Measurements from ENCODE around the gene C1orf35.
A peak's percentile ranks its signal among the peaks of the same experiment; 100 is the strongest.

C1orf35 gene

DNA sequence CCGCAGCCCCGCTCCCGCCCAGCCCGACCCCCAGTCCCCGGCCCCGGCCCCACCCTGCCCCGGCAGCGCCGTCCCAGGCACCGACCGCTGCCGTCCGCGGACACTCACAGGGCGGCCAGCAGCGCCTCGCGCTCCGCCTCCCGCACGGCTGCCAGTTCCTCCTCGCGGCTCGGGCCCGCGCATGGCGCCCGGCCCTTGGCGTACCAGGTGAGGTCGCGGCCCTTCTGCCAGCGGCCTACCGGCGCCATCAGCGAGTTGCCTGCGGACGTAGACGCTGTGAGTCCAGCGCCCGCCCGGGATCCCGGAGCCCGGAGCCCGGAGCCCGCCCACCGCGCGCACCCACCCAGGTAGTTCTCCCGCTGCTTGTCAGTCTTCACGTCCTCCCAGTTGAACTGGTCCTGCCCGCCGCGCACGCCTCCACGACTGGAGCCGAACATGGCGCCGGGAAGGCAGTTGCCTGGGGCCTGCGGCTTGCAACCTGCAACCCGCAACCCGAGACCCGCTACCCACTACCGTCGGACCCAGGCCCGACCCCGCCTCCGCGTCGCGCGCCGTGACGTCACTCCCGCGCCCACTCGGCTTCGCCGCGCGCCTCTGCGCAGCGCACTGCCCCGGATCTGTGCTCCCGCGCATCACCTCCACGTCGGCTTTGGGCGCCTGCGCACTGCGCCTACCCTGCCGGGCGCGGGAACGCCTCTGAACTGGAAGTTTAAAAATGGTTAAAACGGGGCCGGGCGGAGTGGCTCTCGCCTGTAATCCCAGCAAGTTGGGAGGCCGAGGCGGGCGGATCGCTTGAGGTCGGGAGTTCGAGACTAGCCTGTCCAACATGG is at the start of gene C1orf35:
C1orf35 (minus strand) TSS at position 535 of the 830 bp plus-strand sequence; CDS start at position 437, 98 bp downstream.
- DNase-seq: peak; percentile 85 to 96 (median 94)

DNA sequence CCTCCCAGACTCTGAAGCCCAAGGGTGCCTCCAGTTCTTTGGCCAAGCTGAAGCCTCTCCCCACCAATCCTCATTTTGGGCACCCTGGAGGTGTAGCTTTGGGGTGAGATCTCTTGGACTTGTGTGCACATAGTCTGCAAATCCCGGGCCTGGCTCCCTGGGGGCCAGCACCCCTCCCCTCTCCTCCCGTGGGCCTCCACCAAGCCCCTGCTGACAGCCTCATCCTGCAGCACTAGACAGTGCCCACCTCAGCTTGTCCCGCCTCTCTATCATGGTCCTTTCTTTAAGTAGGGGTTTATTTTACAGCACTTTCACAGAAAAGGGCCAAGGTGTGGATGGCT is 49.8 kb upstream of the C1orf35 start:
- DNase-seq: no peak

DNA sequence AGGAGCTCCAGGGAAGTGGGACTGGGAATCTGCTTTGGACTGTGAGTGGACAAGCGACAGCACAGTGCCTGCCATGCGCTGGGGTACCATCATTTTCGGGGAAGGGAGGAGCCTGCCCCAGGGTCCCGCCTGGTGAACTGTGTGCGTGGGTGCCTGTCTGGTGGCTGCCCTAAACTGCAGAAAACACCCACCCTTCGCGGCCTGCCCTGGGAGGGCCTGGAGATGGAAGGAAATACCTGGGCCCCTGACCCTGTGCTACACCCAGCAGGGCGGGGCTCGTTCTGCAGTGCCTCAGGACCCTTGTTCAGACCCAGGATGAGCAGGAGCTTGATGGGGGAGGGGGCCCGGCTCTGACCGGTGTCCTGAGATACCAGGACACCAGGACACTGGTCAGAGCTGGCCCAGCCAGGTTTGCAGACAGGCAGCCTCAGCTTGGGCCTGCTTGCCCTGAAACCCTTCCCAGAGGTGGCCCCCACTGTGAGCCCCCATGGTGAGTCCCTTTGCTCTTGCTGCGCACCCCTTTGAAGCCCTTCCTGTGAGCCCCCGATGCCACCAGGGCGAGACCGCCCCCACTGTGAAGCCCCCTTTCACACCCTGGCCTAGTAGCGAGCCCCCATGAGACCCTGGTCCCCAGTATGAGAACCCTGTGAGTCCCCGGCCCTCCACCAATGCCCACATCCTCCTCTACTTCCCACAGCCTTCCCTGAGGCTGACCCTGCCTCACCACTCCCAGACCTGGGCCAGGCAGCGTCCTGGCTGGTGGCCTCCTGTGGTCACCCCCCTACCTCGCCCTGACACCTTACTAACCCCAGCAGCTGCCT is 49.2 kb upstream of the C1orf35 start:
- no peak for DNase-seq

DNA sequence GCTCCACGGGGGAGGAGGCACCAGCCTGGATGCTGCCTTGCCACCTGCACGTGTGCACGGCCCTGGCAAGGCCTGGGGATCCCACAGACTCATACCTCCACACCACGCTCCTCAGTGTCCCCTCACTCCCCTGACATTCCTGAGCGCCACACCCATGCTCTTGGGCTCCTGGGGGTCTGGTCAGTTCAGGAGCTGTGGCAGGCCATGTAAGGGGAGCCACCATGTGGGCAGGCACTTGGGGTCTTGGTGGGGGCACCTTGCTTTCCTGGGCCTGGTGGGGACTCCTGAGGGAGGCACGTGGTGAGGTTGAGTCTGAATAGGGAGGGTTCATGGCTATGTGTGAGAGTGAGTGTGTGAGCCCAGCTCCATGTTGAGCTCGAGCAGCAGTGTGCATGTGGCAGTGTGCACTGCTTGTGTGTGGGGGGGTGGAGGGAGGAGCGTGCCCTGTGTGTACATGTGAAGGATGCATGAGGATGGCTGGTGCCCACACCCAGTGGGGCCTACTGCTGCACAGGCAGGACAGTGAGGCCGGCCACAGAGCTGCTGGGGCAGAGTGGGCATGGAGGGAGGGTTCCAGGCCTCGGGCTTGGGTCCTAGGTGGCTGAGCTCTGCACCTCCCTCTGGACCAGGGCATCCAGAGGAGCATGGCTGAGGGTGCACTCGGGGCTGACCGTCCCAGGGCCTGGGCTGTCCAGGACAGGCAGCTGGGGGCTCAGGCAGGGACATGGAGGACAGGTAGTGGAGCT is 48.2 kb upstream of the C1orf35 start:
- no peak for DNase-seq

DNA sequence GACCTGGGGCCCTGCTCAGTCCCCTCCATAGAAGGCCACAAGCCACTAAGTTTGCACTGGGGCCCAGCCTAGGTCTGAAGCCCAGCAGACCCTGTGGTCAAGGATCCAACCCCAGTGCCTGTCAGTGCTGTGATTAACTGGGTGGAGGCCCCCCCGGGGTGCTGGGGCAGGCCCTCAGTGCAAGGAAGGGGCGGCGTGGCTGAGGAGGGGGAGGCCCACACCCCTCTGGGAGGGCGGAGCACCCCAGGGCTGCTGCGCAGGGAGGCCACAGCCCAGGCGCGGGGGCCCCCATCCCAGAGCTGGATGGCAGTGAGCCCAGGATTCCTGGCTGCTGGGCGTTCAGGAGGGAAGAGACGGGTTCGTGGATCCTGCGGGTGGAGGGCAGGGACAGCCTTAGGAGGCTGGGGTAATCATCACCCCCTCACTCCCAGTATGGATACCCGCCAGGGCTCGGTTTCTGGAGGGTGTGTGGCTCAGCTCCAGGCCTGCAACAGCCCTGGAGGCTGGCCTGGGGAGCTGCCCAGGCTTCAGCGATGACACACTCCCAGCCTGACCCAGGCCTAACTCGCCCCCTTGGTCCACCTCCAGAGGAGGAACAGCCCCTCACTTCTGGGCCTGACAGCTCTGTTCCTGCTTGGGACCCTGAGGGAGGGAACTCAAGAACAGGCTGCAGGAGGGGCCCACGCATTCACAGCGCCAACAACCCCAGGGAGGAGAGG is 47.5 kb upstream of the C1orf35 start:
- DNase-seq: no peak

DNA sequence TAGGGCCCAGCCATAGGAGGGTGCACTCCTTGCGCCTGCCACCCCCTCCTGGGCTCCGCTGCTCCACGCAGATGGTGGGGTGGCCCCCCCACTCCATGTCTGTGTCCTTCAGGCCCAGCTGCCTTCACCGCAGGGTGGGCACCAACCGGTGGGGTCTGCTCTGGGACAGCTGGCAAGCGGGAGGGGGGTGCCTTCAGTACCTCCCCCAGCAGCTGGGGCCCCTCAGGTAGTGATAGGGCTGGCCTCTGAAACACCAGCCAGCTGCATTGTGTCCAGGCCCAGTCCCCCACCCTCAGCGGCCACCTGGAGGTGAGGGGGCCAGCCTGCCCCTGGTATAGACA is 47.0 kb upstream of the C1orf35 start:
- DNase-seq: no peak

DNA sequence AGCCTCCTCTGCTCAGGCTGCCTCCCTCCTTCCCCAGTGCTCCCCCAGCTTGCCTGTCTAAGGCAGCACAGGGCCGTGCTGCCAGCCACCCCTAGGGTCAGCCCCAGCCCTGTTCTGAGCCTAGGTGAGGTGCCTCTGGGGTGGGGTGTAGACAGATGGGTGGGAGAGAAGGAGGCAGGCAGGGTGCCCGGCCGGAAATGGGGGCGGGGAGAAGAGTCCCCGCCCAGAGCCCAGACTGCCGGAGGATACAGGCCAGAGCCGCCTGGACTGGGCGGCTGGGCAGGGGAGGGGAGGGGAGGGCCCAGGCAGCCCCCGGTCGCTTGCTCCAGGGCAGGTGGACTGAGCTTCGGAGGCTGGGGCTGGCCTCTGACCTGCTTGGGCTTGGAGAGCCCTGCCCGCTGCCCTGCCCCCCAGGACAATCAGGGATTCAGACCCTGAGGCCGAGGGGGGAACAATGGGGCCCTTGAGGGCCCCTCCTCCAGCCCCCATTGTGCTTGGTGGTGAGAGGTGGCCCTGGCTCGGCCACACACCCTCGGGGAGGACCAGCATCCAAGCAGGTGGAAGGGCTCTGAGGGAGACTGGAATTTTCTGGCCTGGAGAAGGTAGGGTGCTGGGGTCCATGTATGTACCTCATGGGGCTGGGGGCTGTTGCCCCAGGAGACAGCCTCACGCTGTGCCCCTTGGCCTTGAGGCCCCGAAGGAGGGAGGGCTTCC is 46.4 kb upstream of the C1orf35 start, which contains the start of gene GJC2:
GJC2 (plus strand) TSS at position 525 of the 714 bp plus-strand sequence. CDS start 7,829 bp downstream, outside the sequence.
- no peak for DNase-seq

DNA sequence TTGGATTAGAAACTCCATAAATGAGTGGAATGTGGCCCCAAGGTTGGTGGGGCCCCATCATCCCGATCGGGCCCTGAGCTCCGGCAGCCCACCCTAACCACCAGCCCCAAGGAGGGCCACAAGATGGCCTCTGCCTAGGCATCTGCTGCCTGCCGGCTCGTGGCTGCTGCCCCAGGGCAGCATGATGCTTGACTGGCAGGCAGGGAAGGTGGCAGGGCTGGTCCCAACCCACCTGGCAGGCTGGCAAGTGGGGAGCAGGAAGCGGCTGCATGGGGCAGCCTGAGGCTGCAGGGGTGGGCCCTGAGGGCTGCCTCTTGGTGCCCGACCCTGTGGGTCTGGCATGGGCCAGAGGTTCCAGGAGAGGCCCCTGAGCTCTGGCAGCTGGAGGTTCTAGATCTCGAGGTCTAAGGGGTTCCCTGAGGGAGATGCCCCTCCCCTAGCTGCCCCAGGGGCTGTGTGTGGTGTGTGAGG is 45.8 kb upstream of the C1orf35 start:
- no peak for DNase-seq

DNA sequence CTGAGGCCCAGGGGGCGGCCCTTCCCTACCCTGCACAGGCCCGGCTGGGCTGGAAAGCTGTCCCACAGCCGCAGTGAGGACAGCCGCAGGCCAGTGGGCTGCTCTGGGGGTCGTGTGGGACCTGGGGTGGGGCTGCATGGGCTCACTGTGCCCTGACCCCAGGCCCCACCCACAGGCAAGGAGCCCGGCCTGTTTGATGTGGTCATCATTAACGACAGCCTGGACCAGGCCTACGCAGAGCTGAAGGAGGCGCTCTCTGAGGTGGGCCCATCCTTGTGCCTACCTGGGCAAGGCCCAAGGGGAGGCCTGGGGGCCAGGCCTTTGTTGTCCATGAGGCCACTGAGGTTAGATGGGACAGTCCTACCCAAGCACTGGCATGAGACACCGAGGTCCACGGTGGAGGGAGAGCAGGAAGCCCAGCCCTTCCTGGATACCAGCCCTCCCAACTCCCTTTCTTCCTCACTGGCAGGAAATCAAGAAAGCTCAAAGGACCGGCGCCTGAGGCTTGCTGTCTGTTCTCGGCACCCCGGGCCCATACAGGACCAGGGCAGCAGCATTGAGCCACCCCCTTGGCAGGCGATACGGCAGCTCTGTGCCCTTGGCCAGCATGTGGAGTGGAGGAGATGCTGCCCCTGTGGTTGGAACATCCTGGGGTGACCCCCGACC is 45.2 kb upstream of the C1orf35 start:
- no peak for DNase-seq

DNA sequence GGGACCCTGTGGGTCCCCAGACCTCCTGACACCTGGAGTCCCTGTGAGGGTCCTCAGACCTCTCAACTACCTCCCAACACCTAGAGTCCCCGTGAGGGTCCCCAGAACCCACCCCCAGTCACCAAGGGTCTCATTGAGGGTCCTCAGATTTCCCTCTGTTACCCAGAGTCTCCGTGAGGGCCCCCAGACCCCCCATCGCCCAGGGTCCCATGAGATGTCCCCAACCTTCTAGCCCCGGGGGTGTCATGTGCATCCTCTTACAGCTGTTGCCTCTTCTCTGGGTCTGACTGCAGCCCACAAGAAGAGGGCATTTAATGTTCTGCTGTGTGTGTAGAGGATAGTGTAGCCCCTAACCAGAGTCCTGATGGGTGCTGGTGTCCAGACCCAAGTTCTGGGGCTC is 44.6 kb upstream of the C1orf35 start:
- no peak for DNase-seq

DNA sequence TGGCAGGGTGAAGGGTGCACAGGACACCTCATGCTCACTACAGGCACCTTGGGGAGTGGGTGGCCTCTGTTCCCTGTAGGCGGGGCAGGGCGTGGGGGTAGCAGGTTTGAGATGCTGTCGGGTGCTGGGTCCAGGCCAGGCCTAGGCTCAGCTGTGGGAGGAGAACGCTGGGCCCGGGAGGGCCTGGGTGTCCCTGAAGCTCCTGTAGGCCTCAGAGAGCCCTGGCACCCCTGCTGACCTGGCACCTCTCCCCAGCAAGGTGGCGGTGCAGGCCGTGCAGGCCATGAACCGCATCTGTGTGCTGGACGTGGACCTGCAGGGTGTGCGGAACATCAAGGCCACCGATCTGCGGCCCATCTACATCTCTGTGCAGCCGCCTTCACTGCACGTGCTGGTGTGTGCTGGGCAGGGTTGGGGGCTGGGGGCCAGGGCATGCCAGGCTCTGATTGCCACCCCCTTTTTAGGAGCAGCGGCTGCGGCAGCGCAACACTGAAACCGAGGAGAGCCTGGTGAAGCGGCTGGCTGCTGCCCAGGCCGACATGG is 44.1 kb upstream of the C1orf35 start:
- no peak for DNase-seq

DNA sequence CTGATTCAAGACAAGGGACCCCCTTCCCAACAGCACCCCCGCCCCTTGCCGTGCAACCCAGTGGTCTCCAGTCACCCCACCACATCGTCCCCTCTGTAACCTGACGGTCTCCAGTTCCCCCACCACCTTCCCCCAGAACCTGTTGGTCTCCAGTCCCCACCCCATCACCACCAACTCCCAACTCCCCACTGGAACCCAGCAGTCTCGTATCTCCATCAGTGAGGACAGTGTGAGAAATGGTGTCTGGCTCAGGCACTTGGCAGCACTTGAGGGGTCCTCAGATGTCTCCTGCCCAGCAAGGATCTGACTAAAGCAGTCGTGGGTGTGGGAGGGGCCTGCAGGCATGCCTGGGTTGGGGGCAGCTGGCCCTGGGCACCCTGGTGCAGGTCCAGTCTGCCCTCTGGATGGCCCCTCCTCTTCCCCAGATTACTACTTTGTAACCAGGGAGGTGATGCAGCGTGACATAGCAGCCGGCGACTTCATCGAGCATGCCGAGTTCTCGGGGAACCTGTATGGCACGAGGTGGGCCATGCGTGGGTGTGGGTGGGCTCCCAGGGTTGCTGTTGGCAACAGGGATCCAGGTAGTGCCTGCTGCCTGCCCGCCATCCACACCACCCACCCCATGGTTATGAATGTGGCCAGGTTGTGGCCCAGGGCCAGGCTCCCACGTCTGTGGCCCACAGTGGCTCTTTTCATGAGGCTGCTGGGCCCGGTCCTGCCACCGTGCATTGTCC is 43.5 kb upstream of the C1orf35 start:
- no peak for DNase-seq

DNA sequence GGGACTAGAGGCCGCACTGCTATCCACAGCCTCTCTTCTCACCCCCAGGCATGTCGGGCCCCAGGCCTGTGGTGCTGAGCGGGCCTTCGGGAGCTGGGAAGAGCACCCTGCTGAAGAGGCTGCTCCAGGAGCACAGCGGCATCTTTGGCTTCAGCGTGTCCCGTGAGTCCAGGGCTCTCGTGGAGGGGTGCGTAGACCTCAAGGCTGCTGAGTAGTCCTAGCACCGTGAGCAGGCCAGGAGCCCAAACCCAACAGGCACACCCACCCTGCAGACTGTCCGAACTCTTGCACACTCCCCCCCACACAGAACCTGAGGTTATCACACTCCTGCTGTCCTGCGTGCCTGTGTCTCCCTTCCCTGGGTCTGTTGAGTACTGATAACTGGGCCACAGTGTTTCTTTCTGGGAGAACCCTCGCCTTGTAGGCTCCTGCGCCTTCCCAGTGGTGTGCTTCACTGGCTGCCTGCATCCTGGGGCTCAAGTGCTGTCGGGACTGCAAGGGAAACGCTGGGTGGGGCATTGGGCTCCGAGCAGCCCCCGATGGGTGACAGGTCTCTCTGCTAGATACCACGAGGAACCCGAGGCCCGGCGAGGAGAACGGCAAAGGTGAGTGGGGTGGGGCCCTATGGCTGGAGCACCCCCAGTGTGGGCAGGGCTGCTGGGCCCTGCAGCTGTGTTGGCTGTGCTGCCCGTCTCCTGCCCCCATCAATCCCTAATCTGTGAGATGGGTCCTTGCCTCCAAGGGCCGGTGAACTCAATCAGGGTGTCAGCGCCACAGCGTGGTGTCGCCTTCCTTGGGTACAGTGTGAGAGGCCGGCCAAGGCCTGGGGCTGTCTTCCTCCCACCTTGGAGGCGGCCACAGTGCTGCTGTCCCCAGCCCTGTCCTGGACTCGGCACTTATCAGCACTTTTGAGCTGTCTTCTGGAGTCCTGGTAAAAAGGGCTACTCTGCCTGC is 42.6 kb upstream of the C1orf35 start:
- no peak for DNase-seq

DNA sequence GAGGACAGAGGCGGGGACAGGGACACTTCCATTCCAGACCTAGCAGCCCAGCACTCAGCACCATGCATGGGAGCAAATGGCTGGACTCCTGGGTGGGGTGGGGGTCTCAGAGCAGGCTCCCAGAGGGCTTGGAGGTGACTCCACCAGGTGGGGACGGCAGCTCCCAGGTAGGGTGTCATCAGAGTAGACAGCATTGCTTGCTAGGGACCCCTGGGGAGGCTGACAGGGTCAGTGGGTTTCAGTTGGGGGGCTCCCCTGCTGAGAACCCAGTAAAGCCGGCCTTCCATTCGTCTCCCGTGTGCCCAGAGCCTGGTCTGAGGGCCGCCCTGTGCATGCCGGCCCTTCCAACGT is 41.8 kb upstream of the C1orf35 start:
- no peak for DNase-seq

DNA sequence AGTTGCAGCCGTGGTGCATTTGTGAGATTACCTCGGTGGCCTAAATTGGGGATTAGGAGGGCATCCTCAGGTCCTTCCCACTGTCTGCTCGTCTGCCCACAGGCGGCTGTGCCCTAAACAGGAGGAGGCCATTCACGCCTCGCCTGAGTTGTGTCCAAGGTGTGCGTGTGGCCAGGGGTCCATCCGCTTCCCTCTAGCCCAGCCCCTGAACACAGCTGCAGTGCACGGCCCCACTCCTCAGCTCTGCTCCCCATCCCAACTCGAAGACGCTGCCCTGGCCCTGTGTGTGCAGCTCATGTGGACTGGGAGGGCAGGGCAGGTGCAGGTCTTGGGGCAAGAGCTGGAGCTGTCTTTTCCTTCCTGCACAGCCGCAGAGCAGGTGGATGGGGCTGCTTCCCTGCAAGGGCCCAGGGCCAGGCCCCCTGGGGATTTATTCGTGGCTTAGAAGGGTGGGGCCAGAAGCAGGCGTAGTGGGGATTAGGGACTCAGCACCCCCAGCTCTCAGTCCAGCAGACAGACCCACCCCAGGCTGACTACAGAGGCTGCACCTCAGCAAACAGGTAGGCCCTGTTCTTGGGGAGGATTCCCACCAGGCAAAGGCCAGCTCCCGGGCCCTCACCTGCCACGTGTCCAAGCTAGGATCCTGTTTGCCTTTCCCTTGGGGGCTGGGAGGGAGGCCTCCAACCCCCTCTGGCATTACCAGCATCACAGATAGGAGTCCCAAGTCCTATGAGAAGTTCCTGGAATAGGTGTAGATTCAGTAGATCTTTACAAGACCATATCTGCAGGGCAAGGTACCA is 41.3 kb upstream of the C1orf35 start:
- no peak for DNase-seq

DNA sequence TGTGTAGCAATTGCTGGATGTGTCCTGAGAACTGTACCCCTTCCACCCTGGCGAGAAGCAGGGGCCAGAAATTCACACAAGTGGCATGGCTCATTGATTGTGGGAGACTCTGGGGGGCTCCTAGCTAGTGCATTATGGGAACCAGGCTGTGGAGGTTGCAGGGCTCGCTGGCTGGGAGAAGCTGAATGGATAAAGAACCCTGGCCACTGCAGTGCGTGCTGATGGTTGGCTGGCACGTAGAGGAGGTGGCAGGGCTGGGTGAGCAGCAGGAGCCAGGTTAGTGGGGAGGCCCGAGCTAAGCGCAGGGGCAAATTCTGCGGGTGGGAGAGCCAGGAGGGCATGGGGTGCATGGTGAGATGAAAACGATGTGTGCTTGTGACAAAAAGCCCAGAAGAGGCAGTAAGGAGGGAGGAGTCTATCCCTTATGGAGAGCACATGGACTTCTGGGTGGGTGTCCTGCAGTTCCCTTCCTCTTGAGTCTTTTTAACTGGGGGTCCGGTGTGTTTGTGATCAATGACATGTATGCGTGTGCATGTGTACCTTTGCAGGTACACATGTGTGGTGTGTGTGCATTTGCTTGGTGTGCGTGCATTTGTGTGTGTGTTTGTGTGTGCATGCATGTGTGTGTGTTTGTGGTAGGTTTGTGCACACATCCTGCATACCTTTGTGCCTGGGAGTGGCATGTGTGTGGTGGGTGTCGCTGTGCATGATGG is 40.5 kb upstream of the C1orf35 start:
- no peak for DNase-seq

DNA sequence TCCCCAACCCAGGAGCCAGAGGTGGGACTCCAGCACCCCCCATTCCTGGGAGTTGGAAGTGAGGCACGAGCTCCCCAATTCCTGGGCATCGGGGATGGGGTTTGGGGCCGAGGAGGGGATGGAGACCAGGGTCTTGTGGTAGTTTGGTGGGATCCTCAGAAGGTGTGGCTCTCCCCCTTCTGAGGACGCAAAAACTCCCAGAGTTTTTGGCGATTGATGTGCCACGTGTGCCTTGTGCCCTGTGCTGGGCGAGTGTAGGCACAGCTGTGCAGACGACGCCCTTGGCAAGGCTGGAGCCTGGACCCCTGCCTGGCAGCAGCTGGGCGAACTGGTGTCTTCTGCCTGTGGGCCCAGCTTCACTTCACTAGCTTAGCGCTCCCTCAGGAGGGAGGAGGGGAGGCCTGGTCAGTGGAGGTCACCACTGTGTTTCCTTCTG is 39.6 kb upstream of the C1orf35 start:
- no peak for DNase-seq
